ENCODE results near the gene SYTL3.

- TF ChIP-seq, protein P1, sequence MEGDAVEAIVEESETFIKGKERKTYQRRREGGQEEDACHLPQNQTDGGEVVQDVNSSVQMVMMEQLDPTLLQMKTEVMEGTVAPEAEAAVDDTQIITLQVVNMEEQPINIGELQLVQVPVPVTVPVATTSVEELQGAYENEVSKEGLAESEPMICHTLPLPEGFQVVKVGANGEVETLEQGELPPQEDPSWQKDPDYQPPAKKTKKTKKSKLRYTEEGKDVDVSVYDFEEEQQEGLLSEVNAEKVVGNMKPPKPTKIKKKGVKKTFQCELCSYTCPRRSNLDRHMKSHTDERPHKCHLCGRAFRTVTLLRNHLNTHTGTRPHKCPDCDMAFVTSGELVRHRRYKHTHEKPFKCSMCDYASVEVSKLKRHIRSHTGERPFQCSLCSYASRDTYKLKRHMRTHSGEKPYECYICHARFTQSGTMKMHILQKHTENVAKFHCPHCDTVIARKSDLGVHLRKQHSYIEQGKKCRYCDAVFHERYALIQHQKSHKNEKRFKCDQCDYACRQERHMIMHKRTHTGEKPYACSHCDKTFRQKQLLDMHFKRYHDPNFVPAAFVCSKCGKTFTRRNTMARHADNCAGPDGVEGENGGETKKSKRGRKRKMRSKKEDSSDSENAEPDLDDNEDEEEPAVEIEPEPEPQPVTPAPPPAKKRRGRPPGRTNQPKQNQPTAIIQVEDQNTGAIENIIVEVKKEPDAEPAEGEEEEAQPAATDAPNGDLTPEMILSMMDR (IDR thresholded peaks at IDR 0.05): no peak
- TF ChIP-seq POLR2A (IDR thresholded peaks at IDR 0.05) (no peak), EP300 (IDR thresholded peaks at IDR 0.05; ENCODE audit: low read depth) (no peak)
Observed at GRCh38 chr6:158812611-158813010, 162.8 kb downstream of the SYTL3 start.
